ENCODE measurements around the gene ARHGAP8.
"Not testable (repeated sequence)": the region's sequence is repeated elsewhere in the genome, so short reads cannot be mapped to it uniquely, and the experiment has no call there.

Gene ARHGAP8

DNA sequence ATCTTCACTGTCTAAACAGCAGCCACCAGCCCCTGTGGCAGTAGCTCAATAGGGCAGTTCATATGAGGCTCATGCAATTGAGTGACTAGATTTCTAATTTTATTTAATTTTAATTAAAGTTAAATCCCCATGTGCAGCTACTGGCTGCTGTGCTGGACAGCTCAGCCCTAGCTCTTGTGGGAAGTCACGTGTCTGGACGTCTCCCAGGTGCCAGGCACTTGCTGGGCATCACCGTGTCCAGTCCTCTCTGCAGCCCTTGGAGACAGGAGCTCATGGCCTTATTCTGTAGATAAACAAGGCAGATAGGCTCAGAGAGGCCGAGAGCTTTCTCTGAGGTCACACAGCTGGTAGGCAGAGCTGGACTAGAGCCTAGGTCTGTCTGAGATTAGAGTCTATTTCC is 95.0 kb downstream of the ARHGAP8 start:
- no peak overlapping the region for H3K4me3 ChIP-seq (ENCODE audit: low read length)
- no peak for DNase-seq (ENCODE audit: low read depth)
- TF ChIP-seq, protein P1, sequence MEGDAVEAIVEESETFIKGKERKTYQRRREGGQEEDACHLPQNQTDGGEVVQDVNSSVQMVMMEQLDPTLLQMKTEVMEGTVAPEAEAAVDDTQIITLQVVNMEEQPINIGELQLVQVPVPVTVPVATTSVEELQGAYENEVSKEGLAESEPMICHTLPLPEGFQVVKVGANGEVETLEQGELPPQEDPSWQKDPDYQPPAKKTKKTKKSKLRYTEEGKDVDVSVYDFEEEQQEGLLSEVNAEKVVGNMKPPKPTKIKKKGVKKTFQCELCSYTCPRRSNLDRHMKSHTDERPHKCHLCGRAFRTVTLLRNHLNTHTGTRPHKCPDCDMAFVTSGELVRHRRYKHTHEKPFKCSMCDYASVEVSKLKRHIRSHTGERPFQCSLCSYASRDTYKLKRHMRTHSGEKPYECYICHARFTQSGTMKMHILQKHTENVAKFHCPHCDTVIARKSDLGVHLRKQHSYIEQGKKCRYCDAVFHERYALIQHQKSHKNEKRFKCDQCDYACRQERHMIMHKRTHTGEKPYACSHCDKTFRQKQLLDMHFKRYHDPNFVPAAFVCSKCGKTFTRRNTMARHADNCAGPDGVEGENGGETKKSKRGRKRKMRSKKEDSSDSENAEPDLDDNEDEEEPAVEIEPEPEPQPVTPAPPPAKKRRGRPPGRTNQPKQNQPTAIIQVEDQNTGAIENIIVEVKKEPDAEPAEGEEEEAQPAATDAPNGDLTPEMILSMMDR (conservative IDR thresholded peaks at IDR 0.05; ENCODE audit: low read length): no peak

DNA sequence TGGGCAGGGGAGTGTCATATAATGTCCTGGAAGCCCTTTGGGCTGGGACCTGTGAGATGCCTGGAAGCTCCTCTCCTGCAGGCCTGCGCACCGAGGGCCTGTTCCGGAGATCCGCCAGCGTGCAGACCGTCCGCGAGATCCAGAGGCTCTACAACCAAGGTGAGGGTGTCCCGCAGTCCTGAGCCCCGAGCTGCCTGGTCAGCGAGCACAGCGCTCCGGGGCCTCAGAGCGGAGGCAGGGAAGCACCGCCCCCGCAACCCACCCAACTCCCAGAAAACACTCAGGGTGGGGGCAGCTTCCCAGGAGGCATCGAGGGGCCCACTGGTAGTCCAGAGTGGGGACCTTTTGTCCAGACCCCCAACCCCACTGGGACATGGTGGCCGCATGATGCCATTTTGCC is 95.5 kb downstream of the ARHGAP8 start:
- no peak overlapping the region for H3K4me3 ChIP-seq (ENCODE audit: low read length)
- DNase-seq (ENCODE audit: low read depth): no peak
- TF ChIP-seq, protein P1 (conservative IDR thresholded peaks at IDR 0.05; ENCODE audit: low read length): no peak

DNA sequence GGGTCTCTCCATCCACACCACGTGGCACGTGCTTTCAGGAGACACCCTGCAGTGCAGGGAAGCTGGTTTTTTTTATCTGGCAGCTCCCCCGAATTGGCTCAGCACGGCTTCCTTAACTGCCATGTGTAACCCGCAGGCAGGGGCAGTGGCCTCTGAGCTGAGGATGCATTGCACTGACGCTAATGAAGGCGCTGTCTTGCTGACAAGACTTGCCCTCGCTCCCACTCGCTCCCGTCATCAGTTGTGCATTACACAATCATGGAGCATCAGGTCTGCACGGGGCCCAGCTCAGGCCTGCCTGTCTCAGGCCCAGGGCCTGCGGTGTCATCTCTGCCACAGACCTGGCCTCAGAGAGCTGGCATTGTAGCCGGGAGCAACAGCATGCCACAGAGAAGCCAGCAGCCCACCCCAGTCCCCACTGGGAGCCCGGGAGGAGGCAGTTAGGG is 95.9 kb downstream of the ARHGAP8 start:
- H3K4me3 ChIP-seq (ENCODE audit: low read length): no peak overlapping the region
- DNase-seq (ENCODE audit: low read depth): no peak
- TF ChIP-seq, protein P1 (conservative IDR thresholded peaks at IDR 0.05; ENCODE audit: low read length): no peak

DNA sequence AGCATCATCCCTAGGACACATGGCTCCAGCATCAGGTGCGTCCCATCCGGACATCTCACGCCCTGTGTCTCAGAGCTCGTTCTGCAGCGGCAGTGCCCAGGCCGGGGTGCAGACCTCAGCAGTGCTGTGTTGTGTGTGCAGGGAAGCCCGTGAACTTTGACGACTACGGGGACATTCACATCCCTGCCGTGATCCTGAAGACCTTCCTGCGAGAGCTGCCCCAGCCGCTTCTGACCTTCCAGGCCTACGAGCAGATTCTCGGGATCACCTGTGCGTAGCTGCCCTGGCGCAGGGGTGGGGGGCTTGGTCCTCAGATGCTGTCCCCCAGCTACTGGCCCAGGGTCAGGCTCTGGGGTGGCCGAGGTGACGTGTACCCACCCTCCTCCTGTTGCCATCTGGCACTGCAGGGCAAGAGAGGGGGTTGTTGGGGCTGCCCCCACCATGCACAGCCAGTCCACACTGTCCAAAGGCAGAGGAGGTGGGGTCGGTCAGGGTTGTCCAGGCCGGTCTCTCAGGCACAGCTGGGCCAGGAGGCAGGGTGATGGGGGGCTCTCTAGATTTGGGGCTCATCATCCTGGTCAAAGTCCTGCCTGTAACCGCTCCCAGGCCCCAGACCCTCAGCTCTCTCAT is 96.5 kb downstream of the ARHGAP8 start:
- no peak overlapping the region for H3K4me3 ChIP-seq (ENCODE audit: low read length)
- DNase-seq (ENCODE audit: low read depth): no peak
- TF ChIP-seq, protein P1 (conservative IDR thresholded peaks at IDR 0.05; ENCODE audit: low read length): no peak

DNA sequence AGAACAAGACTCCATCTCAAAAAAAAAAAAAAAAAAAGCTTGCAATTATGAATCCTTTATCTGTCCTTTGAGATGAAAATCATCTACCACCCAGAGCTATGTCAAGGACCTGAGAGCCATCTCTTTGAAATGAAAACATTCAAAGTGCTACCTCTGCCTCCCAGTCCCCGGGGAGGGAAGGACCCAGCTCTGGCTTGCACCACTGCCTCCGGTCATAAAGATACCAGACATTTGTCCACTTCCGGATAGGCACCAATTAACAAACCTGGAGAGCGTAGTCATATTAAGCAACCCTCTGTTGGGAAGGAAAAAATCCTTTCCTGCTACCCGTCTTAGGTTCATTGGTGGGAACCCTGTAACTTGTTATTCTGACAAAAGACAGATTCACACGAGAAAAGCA is 98.6 kb downstream of the ARHGAP8 start:
- no peak for DNase-seq (ENCODE audit: low read depth)
- TF ChIP-seq, protein P1 (conservative IDR thresholded peaks at IDR 0.05; ENCODE audit: low read length): no peak
- no peak overlapping the region for H3K4me3 ChIP-seq (ENCODE audit: low read length)

DNA sequence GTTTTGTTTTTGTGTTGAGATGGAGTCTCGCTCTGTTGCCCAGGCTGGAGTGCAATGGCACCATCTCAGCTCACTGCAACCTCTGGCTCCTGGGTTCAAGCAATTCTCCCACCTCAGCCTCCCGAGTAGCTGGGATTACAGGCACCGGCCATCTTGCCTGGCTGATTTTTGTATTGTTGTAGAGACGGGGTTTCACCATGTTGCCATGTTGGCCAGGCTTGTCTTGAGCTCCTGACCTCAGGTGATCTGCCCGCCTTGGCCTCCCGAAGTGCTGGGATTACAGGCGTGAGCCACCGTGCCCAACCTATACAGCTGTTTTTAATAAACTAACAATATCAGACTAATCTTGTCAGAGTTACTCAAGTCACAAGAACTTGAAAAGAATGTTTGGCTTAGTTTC is 102.3 kb downstream of the ARHGAP8 start:
- H3K4me3 ChIP-seq (ENCODE audit: low read length): not testable (repeated sequence)
- peak; percentile 11 for DNase-seq (ENCODE audit: low read depth)

DNA sequence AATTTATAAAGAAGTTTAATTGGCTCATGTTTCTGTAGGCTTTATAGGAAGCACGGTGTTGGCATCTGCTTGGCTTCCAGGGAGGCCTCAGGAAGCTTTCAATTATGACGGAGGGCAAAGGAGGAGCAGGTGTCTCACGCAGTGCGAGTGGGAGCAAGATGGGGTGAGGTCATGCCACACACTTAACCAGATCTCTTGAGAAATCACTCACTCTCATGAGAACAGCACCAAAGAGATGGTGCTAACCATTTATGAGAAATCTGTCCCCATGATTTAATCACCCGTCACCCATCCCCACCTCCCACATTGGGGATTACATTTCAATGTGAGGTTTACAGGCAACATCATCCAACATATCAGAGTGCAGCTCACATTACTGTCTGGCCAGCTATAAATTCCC is 103.5 kb downstream of the ARHGAP8 start:
- no peak for DNase-seq (ENCODE audit: low read depth)
- H3K4me3 ChIP-seq (ENCODE audit: low read length): no peak overlapping the region
- TF ChIP-seq, protein P1 (conservative IDR thresholded peaks at IDR 0.05; ENCODE audit: low read length): no peak

DNA sequence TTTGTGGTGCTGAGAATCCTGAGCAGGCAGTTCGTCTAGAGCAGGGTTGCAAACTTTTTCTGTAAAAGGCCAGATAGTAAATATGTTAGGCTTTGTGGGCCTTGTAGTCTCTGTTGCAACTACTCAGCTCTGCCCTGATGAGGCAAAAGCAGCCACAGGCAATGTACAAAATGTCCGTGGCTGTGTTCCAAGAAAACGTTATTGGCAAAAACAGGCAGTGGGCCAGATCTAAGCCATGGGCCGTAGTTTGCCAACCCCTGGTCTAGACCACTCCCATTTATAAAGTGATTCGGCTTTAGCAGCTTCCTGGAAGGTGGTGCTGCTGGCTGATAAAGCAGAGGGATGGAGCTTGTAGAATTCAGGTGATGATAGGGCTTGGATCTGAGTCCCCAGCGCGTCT is 106.4 kb downstream of the ARHGAP8 start:
- not testable (repeated sequence) for DNase-seq (ENCODE audit: low read depth); H3K4me3 ChIP-seq (ENCODE audit: low read length)

All from AG10803 (cell line).